Liver (tissue), 9 donors: ENCODE data around the gene TBX21. TPM values are rescaled to one million over a fixed set of nuclear protein-coding genes. Genes with fewer than 3 reads are reported as not detected.

Source experiments
- DNase-seq: peaks from one replicate; pipeline ENCODE4 v3.0.0-alpha.2; 2017; ENCODE audit warnings: low spot score
- H3K27ac ChIP-seq, 2 donors: one replicate each; pipeline ENCODE4 v1.7.0; 2013; ENCODE audit warnings: inconsistent platforms in 2 of 2, low read length in 2 of 2, control low read depth in 1 of 2, low read depth in 1 of 2, mild to moderate bottlenecking in 1 of 2
- H3K27me3 ChIP-seq, 4 donors: one replicate each; pipeline versions ENCODE4 v1.6.1 to v1.7.0; 2013; ENCODE audit warnings: low read length in 3 of 4, inconsistent platforms in 1 of 4, mild to moderate bottlenecking in 1 of 4, moderate library complexity in 1 of 4; ENCODE audit not compliant: control insufficient read depth in 4 of 4, insufficient read depth in 4 of 4
- H3K36me3 ChIP-seq, 4 donors: one replicate each; pipeline versions ENCODE4 v1.6.1 to v1.7.0; 2013; ENCODE audit warnings: low read length in 3 of 4, mild to moderate bottlenecking in 3 of 4, low read depth in 1 of 4, moderate library complexity in 1 of 4; ENCODE audit not compliant: control insufficient read depth in 4 of 4, insufficient read depth in 3 of 4
- H3K4me1 ChIP-seq, 4 donors: one replicate each; pipeline versions ENCODE4 v1.6.1 to v1.7.0; 2013; ENCODE audit warnings: low read length in 3 of 4, mild to moderate bottlenecking in 3 of 4, moderate library complexity in 1 of 4; ENCODE audit not compliant: control insufficient read depth in 4 of 4, insufficient read depth in 4 of 4
- H3K4me3 ChIP-seq, 3 donors: one replicate each; pipeline versions ENCODE4 v1.6.1 to v1.7.0; 2013; ENCODE audit warnings: low read length in 3 of 3, control low read depth in 1 of 3, low read depth in 1 of 3, mild to moderate bottlenecking in 1 of 3
- H3K9ac ChIP-seq, 2 donors: one replicate each; pipeline ENCODE4 v1.7.0; 2013; ENCODE audit warnings: low read length in 2 of 2, mild to moderate bottlenecking in 2 of 2, moderate library complexity in 2 of 2, control low read depth in 1 of 2, low read depth in 1 of 2
- H3K9me3 ChIP-seq, 4 donors: one replicate each; pipeline versions ENCODE4 v1.6.1 to v1.7.0; 2013; ENCODE audit warnings: low read length in 3 of 4; ENCODE audit not compliant: control insufficient read depth in 4 of 4
- ATF3 ChIP-seq: IDR thresholded peaks from 2 replicates; pipeline ENCODE4 v1.6.1; 2016; ENCODE audit warnings: antibody characterized with exemption
- CTCF ChIP-seq: fragments of 150-350 bp; IDR thresholded peaks from 2 replicates; pipeline ENCODE4 v1.5.1; 2017; ENCODE audit warnings: improper control_type of control experiment, low read depth, low read length; ENCODE audit not compliant: missing input control
- EGR1 ChIP-seq, 2 donors: IDR thresholded peaks; 2 replicates each; pipeline ENCODE4 v1.6.1; 2016 to 2018; ENCODE audit warnings: antibody characterized with exemption in 2 of 2, low read depth in 2 of 2
- FOXA1 ChIP-seq: IDR thresholded peaks from 2 replicates; pipeline ENCODE4 v1.6.1; 2016; ENCODE audit warnings: antibody characterized with exemption
- FOXA2 ChIP-seq: IDR thresholded peaks from 2 replicates; pipeline ENCODE4 v1.6.1; 2016; ENCODE audit warnings: antibody characterized with exemption
- GABPA ChIP-seq, 2 donors: IDR thresholded peaks in 1 of 2; conservative IDR thresholded peaks in 1 of 2; 2 replicates each; pipeline ENCODE4 v1.6.1; 2016; ENCODE audit warnings: antibody characterized with exemption in 2 of 2, mild to moderate bottlenecking in 1 of 2, moderate library complexity in 1 of 2
- HNF4A ChIP-seq, 2 donors: conservative IDR thresholded peaks; 2 replicates each; pipeline ENCODE4 v1.6.1; 2016; ENCODE audit warnings: antibody characterized with exemption in 2 of 2, mild to moderate bottlenecking in 2 of 2
- HNF4G ChIP-seq: IDR thresholded peaks from 2 replicates; pipeline ENCODE4 v1.6.1; 2016; ENCODE audit warnings: antibody characterized with exemption
- JUND ChIP-seq, 2 donors: IDR thresholded peaks; 2 replicates each; pipeline ENCODE4 v1.6.1; 2016; ENCODE audit warnings: antibody characterized with exemption in 2 of 2
- MAX ChIP-seq: IDR thresholded peaks from 2 replicates; pipeline ENCODE4 v1.6.1; 2016; ENCODE audit warnings: antibody characterized with exemption
- NR2F2 ChIP-seq: IDR thresholded peaks from 2 replicates; pipeline ENCODE4 v1.6.1; 2016; ENCODE audit warnings: antibody characterized with exemption
- RAD21 ChIP-seq, 2 donors: IDR thresholded peaks; 2 replicates each; pipeline ENCODE4 v1.6.1; 2016; ENCODE audit warnings: antibody characterized with exemption in 2 of 2, mild to moderate bottlenecking in 2 of 2
- REST ChIP-seq: IDR thresholded peaks from 2 replicates; pipeline ENCODE4 v1.6.1; 2016; ENCODE audit warnings: antibody characterized with exemption, mild to moderate bottlenecking
- RXRA ChIP-seq, 2 donors: IDR thresholded peaks; 2 replicates each; pipeline ENCODE4 v1.6.1; 2017 to 2018; ENCODE audit warnings: antibody characterized with exemption in 2 of 2, mild to moderate bottlenecking in 1 of 2
- SP1 ChIP-seq: IDR thresholded peaks from 2 replicates; pipeline ENCODE4 v1.6.1; 2018; ENCODE audit warnings: antibody characterized with exemption, mild to moderate bottlenecking
- TAF1 ChIP-seq: conservative IDR thresholded peaks from 2 replicates; pipeline ENCODE4 v1.6.1; 2016; ENCODE audit warnings: antibody characterized with exemption, mild to moderate bottlenecking
- YY1 ChIP-seq: IDR thresholded peaks from 2 replicates; pipeline ENCODE4 v1.6.1; 2016; ENCODE audit warnings: antibody characterized with exemption, mild to moderate bottlenecking
- WGBS: extraction: QIAGEN DNeasy Blood & Tissue Kit; methylation state at CpG from one replicate; pipeline ENCODE4 v1.1.7; 2013; 5-methylcytosine and 5-hydroxymethylcytosine counted together
- polyA plus RNA-seq, 2 donors: library from polyadenylated mRNA; stranded (reverse) in 1 of 2; unstranded in 1 of 2; fragments of 200-250 nt in 1 of 2; fragments of >200 nt in 1 of 2; fragmentation: Nextera tagmentation in 1 of 2; extraction: Ambion mirVana in 1 of 2; gene quantifications; one replicate each; pipeline versions ENCODE4 v1.2.1 to v1.2.3, GENCODE V29; 2013 to 2015
- total RNA-seq, 2 donors: library from RNA; depleted of rRNA; stranded (reverse); fragments of >200 nt; gene quantifications; one replicate each; pipeline ENCODE4 v1.2.3, GENCODE V29; 2014
- TF ChIP-seq, protein P1 (sequence below): IDR thresholded peaks from 2 replicates; pipeline ENCODE4 v1.6.1; 2016; ENCODE audit warnings: antibody characterized with exemption
- donor health status: healthy.
- donor health status: healthy.
- donor health status: healthy.
- donor health status: healthy.
- donor health status: healthy.

The TBX21 gene
- total and polyA plus RNA-seq, 4 donors: 0.19 to 0.59 (median 0.25) TPM; not detected in 1

- Histone ChIP-seq H3K9me3 (no peaks in the 10 kb centered on the region), H3K4me3 (no peak overlapping the region), H3K9ac (no peak overlapping the region), H3K4me1 (peaks cover 3 to 11% (median 4%) of the 10 kb centered on the region in 4 donors), H3K36me3 (no peaks in the 10 kb centered on the region), H3K27me3 (peaks cover 0 to 8% (median 5%) of the 10 kb centered on the region in 4 donors), H3K27ac (no peak overlapping the region)
- WGBS: 83% methylated on average over 4 of the region's 4 CpGs
- DNase-seq: no peak
- no peak for TF ChIP-seq TAF1
- no peak for TF ChIP-seq JUND (IDR thresholded peaks at IDR 0.05)
- no peak for TF ChIP-seq RAD21 (IDR thresholded peaks at IDR 0.05)
- TF ChIP-seq FOXA1: no peak
- no peak for TF ChIP-seq HNF4G
- no peak for TF ChIP-seq YY1
- no peak for TF ChIP-seq REST
- TF ChIP-seq, protein P1, sequence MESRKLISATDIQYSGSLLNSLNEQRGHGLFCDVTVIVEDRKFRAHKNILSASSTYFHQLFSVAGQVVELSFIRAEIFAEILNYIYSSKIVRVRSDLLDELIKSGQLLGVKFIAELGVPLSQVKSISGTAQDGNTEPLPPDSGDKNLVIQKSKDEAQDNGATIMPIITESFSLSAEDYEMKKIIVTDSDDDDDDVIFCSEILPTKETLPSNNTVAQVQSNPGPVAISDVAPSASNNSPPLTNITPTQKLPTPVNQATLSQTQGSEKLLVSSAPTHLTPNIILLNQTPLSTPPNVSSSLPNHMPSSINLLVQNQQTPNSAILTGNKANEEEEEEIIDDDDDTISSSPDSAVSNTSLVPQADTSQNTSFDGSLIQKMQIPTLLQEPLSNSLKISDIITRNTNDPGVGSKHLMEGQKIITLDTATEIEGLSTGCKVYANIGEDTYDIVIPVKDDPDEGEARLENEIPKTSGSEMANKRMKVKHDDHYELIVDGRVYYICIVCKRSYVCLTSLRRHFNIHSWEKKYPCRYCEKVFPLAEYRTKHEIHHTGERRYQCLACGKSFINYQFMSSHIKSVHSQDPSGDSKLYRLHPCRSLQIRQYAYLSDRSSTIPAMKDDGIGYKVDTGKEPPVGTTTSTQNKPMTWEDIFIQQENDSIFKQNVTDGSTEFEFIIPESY: no peak
- TF ChIP-seq ATF3: no peak
- no peak for TF ChIP-seq NR2F2
- TF ChIP-seq FOXA2: no peak
- no peak for TF ChIP-seq EGR1 (IDR thresholded peaks at IDR 0.05; ENCODE audit: low read depth in 2 of 2)
- no peak for TF ChIP-seq SP1
- no peak for TF ChIP-seq HNF4A (conservative IDR thresholded peaks at IDR 0.05)
- TF ChIP-seq GABPA (IDR thresholded peaks at IDR 0.05 in 1 of 2, conservative IDR thresholded peaks at IDR 0.05 in 1 of 2): no peak
- no peak for TF ChIP-seq MAX
- no peak for TF ChIP-seq RXRA (IDR thresholded peaks at IDR 0.05)
- TF ChIP-seq CTCF: no peak
Observed at GRCh38 chr17:47730681-47731080, 2.4 kb upstream of the TBX21 start.
